Neural progenitor cell (in vitro differentiated cells): ENCODE results near the gene MTX1. TPM values are rescaled to one million over a fixed set of nuclear protein-coding genes. Genes with fewer than 3 reads are reported as not detected.

Experiments used
- DNase-seq: peaks from one replicate; pipeline ENCODE4 v3.0.0-alpha.2; 2016; ENCODE audit warnings: low spot score
- H2AFZ ChIP-seq: fragments of 200-600 bp; sonication (generic); replicated peaks from 2 replicates; pipeline ENCODE4 v1.6.1; 2016; ENCODE audit warnings: antibody characterized with exemption
- H3F3A ChIP-seq: fragments of 200-600 bp; sonication (generic); 2 replicates; pipeline ENCODE4 v1.6.1; 2016; ENCODE audit warnings: antibody characterized with exemption, low read depth
- H3K27ac ChIP-seq: fragments of 200-600 bp; sonication (generic); 2 replicates; pipeline ENCODE4 v1.5.1; 2016; ENCODE audit warnings: mild to moderate bottlenecking
- H3K27me3 ChIP-seq: fragments of 200-600 bp; sonication (generic); 2 replicates; pipeline ENCODE4 v1.6.1; 2016; ENCODE audit warnings: mild to moderate bottlenecking, moderate library complexity
- H3K36me3 ChIP-seq: fragments of 200-600 bp; sonication (generic); 2 replicates; pipeline ENCODE4 v1.5.1; 2016
- H3K4me1 ChIP-seq: fragments of 200-600 bp; sonication (generic); 2 replicates; pipeline ENCODE4 v1.6.1; 2016; ENCODE audit warnings: mixed run types
- H3K4me2 ChIP-seq: fragments of 200-600 bp; sonication (generic); 2 replicates; pipeline ENCODE4 v1.6.1; 2016
- H3K4me3 ChIP-seq: fragments of 200-600 bp; sonication (generic); 2 replicates; pipeline ENCODE4 v1.5.1; 2016
- H3K79me2 ChIP-seq: fragments of 200-600 bp; sonication (generic); 2 replicates; pipeline ENCODE4 v1.6.1; 2016; ENCODE audit warnings: low read depth
- H3K9ac ChIP-seq: fragments of 200-600 bp; sonication (generic); 2 replicates; pipeline ENCODE4 v1.6.1; 2016
- H3K9me3 ChIP-seq: fragments of 200-600 bp; sonication (generic); 2 replicates; pipeline ENCODE4 v1.5.1; 2016; ENCODE audit warnings: low read depth
- H4K20me1 ChIP-seq: fragments of 200-600 bp; sonication (generic); 2 replicates; pipeline ENCODE4 v1.6.1; 2016; ENCODE audit warnings: low read depth
- H3K27ac Mint-ChIP-seq: 3 replicates; pipeline ENCODE4 v1.8.0; 2021; ENCODE audit warnings: mixed read lengths
- H3K27me3 Mint-ChIP-seq: 2 replicates; pipeline ENCODE4 v1.8.0; 2022; ENCODE audit warnings: low read depth, mild to moderate bottlenecking, inconsistent platforms, moderate library complexity, mixed read lengths; ENCODE audit not compliant: insufficient read depth
- H3K36me3 Mint-ChIP-seq: 3 replicates; pipeline ENCODE4 v1.8.0; 2021; ENCODE audit warnings: mixed read lengths
- H3K4me1 Mint-ChIP-seq: 3 replicates; pipeline ENCODE4 v1.8.0; 2021; ENCODE audit warnings: mixed read lengths
- H3K4me3 Mint-ChIP-seq: 3 replicates; pipeline ENCODE4 v1.8.0; 2021; ENCODE audit warnings: mild to moderate bottlenecking, moderate library complexity, mixed read lengths
- H3K9me3 Mint-ChIP-seq: 3 replicates; pipeline ENCODE4 v1.8.0; 2020; ENCODE audit warnings: mixed read lengths
- CTCF ChIP-seq: fragments of 200-600 bp; sonication (generic); IDR thresholded peaks from 2 replicates; pipeline ENCODE4 v1.5.1; 2017; ENCODE audit warnings: antibody characterized with exemption, mild to moderate bottlenecking
- EZH2 ChIP-seq: fragments of 200-600 bp; sonication (generic); IDR thresholded peaks from 2 replicates; pipeline ENCODE4 v1.6.1; 2017; ENCODE audit warnings: antibody characterized with exemption, mild to moderate bottlenecking, moderate library complexity
- EZH2phosphoT487 ChIP-seq: fragments of 200-600 bp; sonication (generic); IDR thresholded peaks from 2 replicates; pipeline ENCODE4 v1.6.1; 2017; ENCODE audit warnings: antibody characterized with exemption
- total RNA-seq: library from RNA; depleted of rRNA; stranded (reverse); fragments of >200 nt; gene quantifications from 2 replicates; pipeline ENCODE4 v1.2.3, GENCODE V29; 2015; ENCODE audit warnings: low replicate concordance

MTX1 gene
- total RNA-seq, 1 donor from 2014 or later: 25.6 TPM

- Histone ChIP-seq H3K27me3 (no peaks in the 10 kb centered on the region), H3K9me3 (no peaks in the 10 kb centered on the region), H3K4me1 (peaks cover 28% of the 10 kb centered on the region), H3F3A (peaks cover 68% of the 10 kb centered on the region), H3K4me2 (peak overlapping the region; percentile 100), H3K4me3 (peak overlapping the region; percentile 85), H3K9ac (peak overlapping the region; percentile 86), H3K36me3 (no peaks in the 10 kb centered on the region), H4K20me1 (peaks cover 40% of the 10 kb centered on the region), H2AFZ (no peak overlapping the region), H3K79me2 (peaks cover 52% of the 10 kb centered on the region), H3K27ac (peak overlapping the region; percentile 86)
- Mint-ChIP-seq H3K36me3 (peaks cover 42% of the 10 kb centered on the region), H3K4me1 (peaks cover 53% of the 10 kb centered on the region), H3K9me3 (peaks cover 5% of the 10 kb centered on the region), H3K27me3 (peaks cover 30% of the 10 kb centered on the region), H3K27ac (peak overlapping the region; percentile 100), H3K4me3 (peak overlapping the region; percentile 99)
- TF ChIP-seq CTCF (no peak), EZH2 (no peak)
- DNase-seq: no peak
Measured at GRCh38 chr1:155195201-155196102, 13.0 kb upstream of the MTX1 start.

GRCh38 chr1:155196103-155196892, 12.2 kb upstream of the MTX1 start:
- Histone ChIP-seq H3K9ac (peak overlapping the region; percentile 86), H3K4me3 (peak overlapping the region; percentile 85), H3K79me2 (peaks cover 52% of the 10 kb centered on the region), H3K4me1 (peaks cover 28% of the 10 kb centered on the region), H3K36me3 (no peaks in the 10 kb centered on the region), H4K20me1 (peaks cover 49% of the 10 kb centered on the region), H3K27me3 (no peaks in the 10 kb centered on the region), H2AFZ (no peak overlapping the region), H3K4me2 (peak overlapping the region; percentile 100), H3K9me3 (no peaks in the 10 kb centered on the region), H3F3A (peaks cover 76% of the 10 kb centered on the region), H3K27ac (peak overlapping the region; percentile 96)
- Mint-ChIP-seq H3K27ac (peak overlapping the region; percentile 100), H3K4me1 (peaks cover 61% of the 10 kb centered on the region), H3K27me3 (peaks cover 31% of the 10 kb centered on the region), H3K9me3 (peaks cover 5% of the 10 kb centered on the region), H3K36me3 (peaks cover 50% of the 10 kb centered on the region), H3K4me3 (peak overlapping the region; percentile 99)
- TF ChIP-seq CTCF (no peak), EZH2 (no peak), EZH2phosphoT487 (no peak)
- peak; percentile 96 for DNase-seq

- Histone ChIP-seq H4K20me1 (peaks cover 55% of the 10 kb centered on the region), H2AFZ (no peak overlapping the region), H3K9me3 (no peaks in the 10 kb centered on the region), H3K27ac (peak overlapping the region; percentile 96), H3K36me3 (no peaks in the 10 kb centered on the region), H3K4me1 (peaks cover 28% of the 10 kb centered on the region), H3K4me3 (peak overlapping the region; percentile 85), H3K9ac (peak overlapping the region; percentile 67), H3K79me2 (peaks cover 52% of the 10 kb centered on the region), H3F3A (peaks cover 81% of the 10 kb centered on the region), H3K4me2 (peak overlapping the region; percentile 100), H3K27me3 (no peaks in the 10 kb centered on the region)
- Mint-ChIP-seq H3K4me3 (peak overlapping the region; percentile 99), H3K27ac (peak overlapping the region; percentile 100), H3K4me1 (peaks cover 64% of the 10 kb centered on the region), H3K9me3 (peaks cover 2% of the 10 kb centered on the region), H3K36me3 (peaks cover 53% of the 10 kb centered on the region), H3K27me3 (peaks cover 29% of the 10 kb centered on the region)
- TF ChIP-seq CTCF: no peak
- no peak for DNase-seq
Measured at GRCh38 chr1:155196893-155197638, 11.4 kb upstream of the MTX1 start.
